CD14-positive monocyte (primary cell): ENCODE data around the gene CRYBG1. TPM values are rescaled to one million over a fixed set of nuclear protein-coding genes. Genes with fewer than 3 reads are reported as not detected.

Source experiments
- DNase-seq, 3 donors: peaks; one replicate each; pipeline ENCODE4 v3.0.0-alpha.2; 2011 to 2022
- H2AFZ ChIP-seq: 2 replicates; pipeline ENCODE4 v1.6.0; 2012; ENCODE audit warnings: mild to moderate bottlenecking, low read depth, low read length, inconsistent platforms; ENCODE audit not compliant: insufficient read depth, poor library complexity, severe bottlenecking
- H3K27ac ChIP-seq, 2 donors: 1 replicate in 1 of 2; 2 replicates in 1 of 2; pipeline ENCODE4 v1.5.1; 2012 to 2013; ENCODE audit warnings: low read length in 2 of 2, control low read depth in 1 of 2, inconsistent platforms in 1 of 2, low read depth in 1 of 2, mild to moderate bottlenecking in 1 of 2
- H3K27me3 ChIP-seq, 2 donors: one replicate each; pipeline versions ENCODE4 v1.6.0 to v1.6.1; 2011 to 2013; ENCODE audit warnings: low read length in 2 of 2; ENCODE audit not compliant: control insufficient read depth in 2 of 2, insufficient read depth in 2 of 2
- H3K36me3 ChIP-seq, 2 donors: replicated peaks in 1 of 2; 1 replicate in 1 of 2; 2 replicates in 1 of 2; pipeline versions ENCODE4 v1.5.1 to v1.6.1; 2012 to 2013; ENCODE audit warnings: low read length in 2 of 2, control low read depth in 1 of 2, inconsistent platforms in 1 of 2, mild to moderate bottlenecking in 1 of 2; ENCODE audit not compliant: insufficient read depth in 2 of 2, control insufficient read depth in 1 of 2
- H3K4me1 ChIP-seq, 2 donors: 1 replicate in 1 of 2; 2 replicates in 1 of 2; pipeline versions ENCODE4 v1.5.1 to v1.6.1; 2012 to 2013; ENCODE audit warnings: low read length in 2 of 2, control low read depth in 1 of 2, inconsistent platforms in 1 of 2, mild to moderate bottlenecking in 1 of 2, moderate library complexity in 1 of 2; ENCODE audit not compliant: insufficient read depth in 2 of 2, control insufficient read depth in 1 of 2
- H3K4me2 ChIP-seq: replicated peaks from 2 replicates; pipeline ENCODE3; 2012; ENCODE audit warnings: low read length, moderate library complexity, mild to moderate bottlenecking; ENCODE audit not compliant: poor library complexity, severe bottlenecking; ENCODE audit errors: extremely low read depth
- H3K4me3 ChIP-seq, 3 experiments: fragments of 200-600 bp in 1 of 3; sonication (generic) in 1 of 3; replicated peaks in 1 of 3; 1 replicate in 2 of 3; 2 replicates in 1 of 3; pipeline ENCODE4 v1.5.1; 2011 to 2013; ENCODE audit warnings: low read length in 3 of 3, mild to moderate bottlenecking in 3 of 3, control low read depth in 2 of 3, low read depth in 2 of 3, inconsistent platforms in 1 of 3, moderate library complexity in 1 of 3
- H3K79me2 ChIP-seq: 2 replicates; pipeline ENCODE4 v1.6.0; 2012; ENCODE audit warnings: mild to moderate bottlenecking, control low read depth, inconsistent platforms, low read length, moderate library complexity; ENCODE audit not compliant: insufficient read depth
- H3K9ac ChIP-seq: 2 replicates; pipeline ENCODE4 v1.6.0; 2017; ENCODE audit warnings: low read length, mild to moderate bottlenecking; ENCODE audit not compliant: insufficient read depth, poor library complexity, severe bottlenecking
- H3K9me3 ChIP-seq, 2 donors: replicated peaks in 1 of 2; 1 replicate in 1 of 2; 2 replicates in 1 of 2; pipeline versions ENCODE4 v1.5.1 to v1.6.1; 2012 to 2013; ENCODE audit warnings: low read length in 2 of 2, control low read depth in 1 of 2; ENCODE audit not compliant: control insufficient read depth in 1 of 2, insufficient read depth in 1 of 2
- H4K20me1 ChIP-seq: 2 replicates; pipeline ENCODE4 v1.6.0; 2012; ENCODE audit warnings: mild to moderate bottlenecking, low read length, control low read depth, moderate library complexity; ENCODE audit not compliant: insufficient read depth
- H3K27ac Mint-ChIP-seq, 7 donors: one replicate each; pipeline ENCODE4 v1.8.0; 2020; ENCODE audit warnings: mild to moderate bottlenecking in 7 of 7, mixed read lengths in 7 of 7, moderate library complexity in 6 of 7, inconsistent platforms in 2 of 7
- H3K27me3 Mint-ChIP-seq, 3 donors: one replicate each; pipeline ENCODE4 v1.8.0; 2021 to 2022; ENCODE audit warnings: low read depth in 3 of 3, mild to moderate bottlenecking in 3 of 3, mixed read lengths in 3 of 3, moderate library complexity in 3 of 3, inconsistent platforms in 1 of 3
- H3K36me3 Mint-ChIP-seq, 2 donors: one replicate each; pipeline ENCODE4 v1.8.0; 2020; ENCODE audit warnings: mixed read lengths in 2 of 2, inconsistent platforms in 1 of 2, mild to moderate bottlenecking in 1 of 2
- H3K4me1 Mint-ChIP-seq: one replicate; pipeline ENCODE4 v1.8.0; 2020; ENCODE audit warnings: mild to moderate bottlenecking, mixed read lengths
- H3K4me3 Mint-ChIP-seq, 2 donors: one replicate each; pipeline ENCODE4 v1.8.0; 2020; ENCODE audit warnings: mild to moderate bottlenecking in 2 of 2, mixed read lengths in 2 of 2, moderate library complexity in 1 of 2
- H3K9me3 Mint-ChIP-seq, 7 donors: one replicate each; pipeline ENCODE4 v1.8.0; 2020 to 2022; ENCODE audit warnings: mixed read lengths in 7 of 7, mild to moderate bottlenecking in 6 of 7, moderate library complexity in 6 of 7, inconsistent platforms in 2 of 7
- WGBS: methylation state at CpG from one replicate; pipeline ENCODE4 v1.1.5; 2013; ENCODE audit warnings: missing lambda C conversion rate; ENCODE audit not compliant: insufficient coverage; 5-methylcytosine and 5-hydroxymethylcytosine counted together
- intact Hi-C, 2 donors: fragments of 100-400 bp; cut with micrococcal nuclease; formaldehyde crosslinking; loops; one replicate each; pipeline versions ENCODE4 v1.15.0 to v1.15.1; 2023
- polyA plus RNA-seq, 3 donors: library from polyadenylated mRNA; depleted of rRNA in 1 of 3; unstranded in 2 of 3; stranded (reverse) in 1 of 3; fragments of 300-500 nt in 2 of 3; fragments of >200 nt in 1 of 3; fragmentation: Illumina TruSeq in 2 of 3; gene quantifications; 1 replicate in 2 of 3; 2 replicates in 1 of 3; pipeline ENCODE4 v1.2.3, GENCODE V29; 2012 to 2021
- TF ChIP-seq, protein P1 (sequence below): fragments of 200-600 bp; IDR thresholded peaks from one replicate; pipeline ENCODE4 v1.8.0; 2022; ENCODE audit warnings: antibody characterized with exemption, mild to moderate bottlenecking

Gene CRYBG1
- polyA plus RNA-seq, 3 donors, result 7.9 to 11.9 (median 11.1) TPM

DNA sequence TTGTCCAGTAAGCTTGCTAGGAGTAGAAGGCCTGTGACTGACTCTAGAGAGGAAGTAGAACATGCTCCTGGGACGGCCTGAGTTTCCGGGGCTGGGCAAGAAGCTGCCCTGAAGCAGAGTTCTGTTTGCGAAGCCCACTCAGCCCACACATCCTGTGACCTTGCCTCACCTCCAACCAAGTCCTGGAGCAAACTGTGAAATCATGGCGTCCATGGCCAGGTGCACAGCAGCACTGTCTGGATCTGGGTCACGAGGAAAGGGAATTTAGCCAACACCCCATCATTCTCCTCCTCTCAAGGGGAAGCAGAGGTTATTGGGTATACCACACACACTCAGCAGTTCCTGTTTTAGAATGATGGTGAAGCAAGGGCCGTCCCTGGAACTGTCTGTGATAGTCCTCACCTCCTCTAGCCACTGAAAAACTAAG is 87.5 kb downstream of the CRYBG1 start:
- Histone ChIP-seq H3K9me3 (no peaks in the 10 kb centered on the region), H3K4me1 (peaks cover 43 to 47% of the 10 kb centered on the region in 2 donors), H2AFZ (peak overlapping the region; percentile 65), H3K9ac (no peak overlapping the region), H3K27me3 (no peaks in the 10 kb centered on the region), H3K36me3 (no peaks in the 10 kb centered on the region), H3K4me3 (peak overlapping the region in 1 of 3 experiments; percentile 50), H3K4me2 (peak overlapping the region; percentile 52), H3K27ac (peak overlapping the region; percentile 71 to 84), H3K79me2 (peaks cover 7% of the 10 kb centered on the region), H4K20me1 (no peaks in the 10 kb centered on the region)
- peak overlapping the region; percentile 27 to 67 for H3K4me3 Mint-ChIP-seq
- 0% methylated on average over 5 of the region's 6 CpGs for WGBS
- intact Hi-C loops, result loop anchor here (2.0 to 10.0 kb wide), 9 partner anchors 59 to 1007 kb away; partner anchors contain the start of genes ATG5 (in 2 of the 2), BEND3 (in 1 of the 2), PDSS2 (in 1 of the 2) and QRSL1 (in 1 of the 2)
- H3K27ac Mint-ChIP-seq, result peak overlapping the region; percentile 89 to 97 (median 94)
- H3K27me3 Mint-ChIP-seq, result peaks cover 0 to 2% (median under 1%) of the 10 kb centered on the region in 3 donors
- H3K36me3 Mint-ChIP-seq, result no peaks in the 10 kb centered on the region
- H3K4me1 Mint-ChIP-seq, result peaks cover 44% of the 10 kb centered on the region
- TF ChIP-seq, protein P1, sequence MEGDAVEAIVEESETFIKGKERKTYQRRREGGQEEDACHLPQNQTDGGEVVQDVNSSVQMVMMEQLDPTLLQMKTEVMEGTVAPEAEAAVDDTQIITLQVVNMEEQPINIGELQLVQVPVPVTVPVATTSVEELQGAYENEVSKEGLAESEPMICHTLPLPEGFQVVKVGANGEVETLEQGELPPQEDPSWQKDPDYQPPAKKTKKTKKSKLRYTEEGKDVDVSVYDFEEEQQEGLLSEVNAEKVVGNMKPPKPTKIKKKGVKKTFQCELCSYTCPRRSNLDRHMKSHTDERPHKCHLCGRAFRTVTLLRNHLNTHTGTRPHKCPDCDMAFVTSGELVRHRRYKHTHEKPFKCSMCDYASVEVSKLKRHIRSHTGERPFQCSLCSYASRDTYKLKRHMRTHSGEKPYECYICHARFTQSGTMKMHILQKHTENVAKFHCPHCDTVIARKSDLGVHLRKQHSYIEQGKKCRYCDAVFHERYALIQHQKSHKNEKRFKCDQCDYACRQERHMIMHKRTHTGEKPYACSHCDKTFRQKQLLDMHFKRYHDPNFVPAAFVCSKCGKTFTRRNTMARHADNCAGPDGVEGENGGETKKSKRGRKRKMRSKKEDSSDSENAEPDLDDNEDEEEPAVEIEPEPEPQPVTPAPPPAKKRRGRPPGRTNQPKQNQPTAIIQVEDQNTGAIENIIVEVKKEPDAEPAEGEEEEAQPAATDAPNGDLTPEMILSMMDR, result no peak
- H3K9me3 Mint-ChIP-seq, result no peaks in the 10 kb centered on the region
- DNase-seq, result peak; percentile 70 to 86 (median 81)

DNA sequence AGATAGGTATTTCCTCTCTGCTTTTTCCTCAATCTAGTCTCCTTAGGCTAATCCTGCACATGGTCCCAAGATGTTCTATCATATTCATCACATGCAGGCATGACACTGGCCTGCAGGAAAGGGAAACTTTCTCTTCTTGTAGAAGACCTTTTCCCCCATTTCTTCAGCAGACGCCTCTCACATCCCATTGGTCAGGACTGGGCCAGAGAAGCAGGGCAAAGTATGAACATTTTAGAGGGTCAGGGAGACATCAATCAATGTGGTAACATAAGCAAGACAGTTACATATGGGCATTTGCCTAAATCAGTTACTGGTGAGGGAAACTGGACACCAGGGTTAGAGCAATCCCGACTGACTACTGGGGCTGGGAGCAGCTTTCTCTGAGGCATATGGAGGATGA is 90.1 kb downstream of the CRYBG1 start:
- Mint-ChIP-seq H3K36me3 (no peaks in the 10 kb centered on the region), H3K27me3 (peaks cover 0 to 5% (median 0%) of the 10 kb centered on the region in 3 donors), H3K4me3 (peak overlapping the region in 1 of 2 donors; percentile 59), H3K4me1 (peaks cover 45% of the 10 kb centered on the region), H3K27ac (peak overlapping the region; percentile 42 to 95 (median 91)), H3K9me3 (no peaks in the 10 kb centered on the region)
- Histone ChIP-seq H2AFZ (peak overlapping the region; percentile 1), H3K4me1 (peaks cover 43 to 47% of the 10 kb centered on the region in 2 donors), H4K20me1 (no peaks in the 10 kb centered on the region), H3K27me3 (no peaks in the 10 kb centered on the region), H3K9me3 (no peaks in the 10 kb centered on the region), H3K36me3 (no peaks in the 10 kb centered on the region), H3K4me3 (peak overlapping the region in 1 of 3 experiments; percentile 44), H3K4me2 (peak overlapping the region; percentile 45), H3K9ac (no peak overlapping the region), H3K79me2 (peaks cover 7% of the 10 kb centered on the region), H3K27ac (peak overlapping the region; percentile 38 to 84)
- TF ChIP-seq, protein P1, result no peak
- WGBS, result 100% methylated on average over 1 of the region's 2 CpGs
- intact Hi-C loops, result no loop called here
- DNase-seq, result peak in 1 of 3 donors; percentile 19
